KG1 (cell line): ENCODE measurements around the gene LARGE1.

Source experiments
- DNase-seq: peaks from one replicate; lab custom pipeline; 2025; lab: John Stamatoyannopoulos, UW

LARGE1 gene

DNA sequence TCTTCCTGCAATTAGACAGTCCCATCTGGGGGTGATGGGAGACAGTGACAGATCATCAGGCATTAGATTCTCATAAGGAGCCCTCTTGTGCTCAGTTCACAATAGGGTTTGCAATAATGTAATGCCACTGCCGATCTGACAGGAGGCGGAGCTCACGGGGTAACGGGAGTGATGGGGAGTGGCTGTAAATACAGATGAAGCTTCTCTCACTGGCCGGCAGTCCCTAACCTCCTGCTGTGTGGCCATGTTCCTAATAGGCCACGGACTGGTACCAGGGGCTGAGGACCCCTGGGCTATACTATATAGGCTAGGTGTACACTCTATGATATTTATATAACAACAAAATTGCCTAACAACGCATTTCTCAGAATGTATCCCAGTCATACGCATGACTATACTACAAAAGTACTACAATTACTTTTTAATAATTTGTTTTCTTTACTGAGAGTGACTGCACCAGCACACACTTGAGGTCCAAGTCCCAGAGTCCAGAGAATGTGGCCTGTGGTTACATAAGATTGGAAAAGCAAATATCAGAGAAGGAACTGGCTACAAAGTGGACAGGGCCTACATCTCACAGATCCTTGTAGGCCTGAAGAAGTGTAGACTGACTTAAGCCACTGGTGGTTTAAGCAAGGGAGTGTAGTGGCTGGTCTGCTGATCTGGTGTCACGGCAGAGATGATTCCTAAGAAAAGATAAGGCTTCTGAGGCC is 200.0 kb downstream of the LARGE1 start:
- DNase-seq: no peak

DNA sequence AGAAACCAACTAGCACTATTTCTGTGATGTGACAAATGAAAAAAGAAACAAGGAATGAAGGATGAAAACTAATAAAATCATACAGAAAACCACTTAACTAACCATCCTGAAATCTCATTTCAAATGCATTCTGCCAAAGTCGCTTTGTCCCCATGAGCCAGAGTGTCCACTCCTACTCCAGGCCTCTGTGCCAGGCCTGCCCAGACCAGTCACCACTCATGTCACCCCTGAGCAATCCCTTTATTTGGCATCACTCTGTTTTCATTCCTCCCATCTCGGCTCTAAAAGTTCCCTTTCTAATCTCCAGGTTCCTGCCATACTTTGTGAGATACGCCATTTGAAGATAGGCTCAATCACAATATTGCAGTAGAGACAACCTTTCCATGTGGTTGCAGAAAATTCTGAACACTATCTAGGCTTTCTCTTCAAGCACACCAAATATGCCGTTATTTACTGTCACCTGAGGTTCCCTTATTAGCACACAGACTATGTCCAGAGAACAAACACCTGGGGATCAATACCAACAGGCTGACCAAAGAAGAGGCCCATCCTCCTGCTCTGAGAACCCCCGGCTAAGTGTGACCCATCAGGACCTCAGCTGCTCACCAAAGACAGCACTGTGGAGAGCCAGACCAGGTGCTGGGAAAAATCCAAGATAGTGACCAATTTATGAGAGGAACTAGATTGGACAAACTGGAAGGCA is 202.4 kb downstream of the LARGE1 start:
- no peak for DNase-seq

DNA sequence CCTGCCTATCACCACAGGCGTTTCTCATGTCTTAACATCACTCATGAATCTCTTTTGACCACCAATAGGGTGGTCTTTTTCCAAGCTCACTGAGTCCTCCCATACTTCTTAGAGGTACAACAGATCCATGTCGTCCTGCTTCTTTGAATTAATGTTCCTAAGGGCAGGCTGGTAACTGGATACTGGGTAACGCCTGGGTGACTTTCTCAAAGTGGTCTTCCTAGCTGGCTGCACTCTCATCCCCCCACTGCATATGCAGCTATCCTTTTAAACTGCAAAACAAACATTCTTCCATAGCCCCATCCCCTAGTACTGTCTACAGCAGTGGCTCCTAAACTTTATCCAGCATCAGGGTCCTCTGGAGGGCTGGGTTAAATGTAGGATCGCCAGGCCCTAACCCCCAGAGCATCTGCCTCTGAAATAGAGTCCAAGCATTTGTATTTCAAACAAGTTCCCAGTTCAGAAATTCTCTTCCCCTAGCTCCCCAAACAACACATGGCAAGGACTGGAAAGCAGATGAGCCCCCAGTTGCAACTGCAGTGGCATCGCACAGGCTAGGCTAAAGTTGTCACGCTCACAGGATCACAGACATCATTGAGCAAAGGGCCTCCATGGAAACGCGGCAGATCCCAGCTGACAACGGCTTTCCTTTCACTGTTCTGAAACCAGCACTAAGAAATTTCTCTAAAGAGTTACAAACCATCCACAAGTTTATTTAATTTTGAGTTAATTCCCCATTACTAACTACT is 204.9 kb downstream of the LARGE1 start:
- DNase-seq: no peak

DNA sequence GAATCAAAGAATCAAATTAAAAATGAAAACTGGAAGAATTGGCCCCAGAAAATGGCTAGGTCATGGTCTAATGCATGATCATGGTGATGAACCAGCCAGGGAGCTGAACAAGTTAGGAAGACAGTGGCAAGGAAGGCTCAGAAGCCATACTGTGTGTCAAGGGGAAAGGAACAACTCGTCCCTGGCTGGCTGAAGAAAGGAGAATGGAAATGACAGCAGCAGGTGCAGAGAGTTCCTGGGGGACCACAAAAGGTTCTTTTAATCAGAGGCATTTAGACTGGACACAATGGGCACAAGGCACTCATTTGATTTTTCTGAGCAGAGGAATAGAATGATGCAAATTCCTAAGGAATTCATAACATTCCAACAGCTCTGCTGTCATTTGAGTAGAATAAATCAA is 209.9 kb downstream of the LARGE1 start:
- no peak for DNase-seq

DNA sequence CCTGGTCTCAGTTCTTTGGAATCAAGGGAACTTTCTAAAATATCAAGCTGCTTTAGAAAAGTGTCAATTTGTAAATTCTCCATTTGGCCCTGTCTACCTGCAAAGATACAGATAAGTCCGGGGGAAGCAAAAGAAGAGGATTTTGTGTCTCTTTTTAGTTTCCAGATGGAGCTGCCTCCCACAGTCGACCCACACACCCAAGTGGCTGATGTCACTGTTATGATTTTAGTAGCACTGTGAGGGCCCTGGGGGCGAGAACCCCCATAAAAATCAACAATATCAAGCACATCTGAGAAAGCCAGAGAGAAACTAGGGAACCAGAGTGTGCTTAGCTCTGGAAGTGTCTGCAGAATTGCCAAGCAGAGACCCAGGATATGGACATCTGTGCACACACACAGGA is 212.7 kb downstream of the LARGE1 start:
- DNase-seq: no peak

DNA sequence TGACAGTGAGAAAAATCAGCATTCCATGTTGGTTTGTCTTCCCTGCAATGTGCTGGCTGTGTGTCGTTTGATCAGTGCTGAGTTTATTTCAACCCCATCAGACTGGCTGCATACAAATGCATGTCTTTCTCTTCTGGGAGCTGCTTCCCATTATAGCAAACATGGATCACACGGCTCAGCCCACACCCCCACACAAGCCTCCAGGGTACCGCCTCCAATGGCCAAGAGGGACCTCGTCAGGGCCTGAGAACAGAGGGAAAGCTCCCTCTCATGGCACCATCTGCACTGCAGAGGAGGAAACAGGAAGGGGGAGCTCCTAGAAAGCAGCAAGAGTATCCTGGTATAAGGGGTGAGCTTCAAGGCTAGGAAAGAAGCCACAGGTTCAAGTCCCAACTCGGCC is 214.2 kb downstream of the LARGE1 start:
- no peak for DNase-seq

DNA sequence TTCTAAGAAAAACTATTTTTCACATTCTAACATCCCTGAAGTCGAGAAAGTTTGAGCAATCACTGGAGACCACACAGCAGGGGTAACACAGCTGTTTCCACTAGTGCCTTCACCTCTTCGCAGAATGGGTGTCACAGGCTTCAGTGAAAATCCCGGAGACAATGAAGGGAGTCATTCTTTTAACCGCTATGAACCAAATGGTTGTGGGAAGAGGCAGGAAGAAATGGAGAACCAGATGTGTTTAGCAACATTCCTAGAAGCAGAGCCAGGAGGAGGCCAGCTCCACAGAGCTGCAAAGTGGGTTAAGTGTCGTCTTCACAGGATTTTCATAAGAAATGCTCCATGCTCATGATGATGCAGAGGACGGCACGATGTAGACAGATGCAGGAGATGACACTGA is 221.1 kb downstream of the LARGE1 start:
- no peak for DNase-seq

DNA sequence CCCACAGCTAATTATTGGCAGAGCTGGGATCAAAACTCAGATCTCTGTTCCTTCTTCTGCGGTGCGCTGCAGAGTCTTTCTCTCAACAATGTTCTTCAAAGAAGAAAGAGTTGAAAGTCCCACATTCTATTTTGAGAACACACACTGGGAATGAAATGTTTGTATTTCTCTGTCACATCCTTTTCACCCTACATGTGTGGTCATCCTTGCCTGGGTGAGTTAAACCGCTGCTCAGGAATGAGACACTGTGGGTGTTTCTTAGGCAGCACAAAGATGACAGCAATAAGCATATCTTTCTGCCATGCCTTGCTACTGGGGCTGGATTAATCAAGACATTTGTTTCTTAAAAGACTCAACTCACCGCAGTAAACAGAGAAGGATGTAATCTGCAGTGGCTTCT is 222.6 kb downstream of the LARGE1 start:
- no peak for DNase-seq

DNA sequence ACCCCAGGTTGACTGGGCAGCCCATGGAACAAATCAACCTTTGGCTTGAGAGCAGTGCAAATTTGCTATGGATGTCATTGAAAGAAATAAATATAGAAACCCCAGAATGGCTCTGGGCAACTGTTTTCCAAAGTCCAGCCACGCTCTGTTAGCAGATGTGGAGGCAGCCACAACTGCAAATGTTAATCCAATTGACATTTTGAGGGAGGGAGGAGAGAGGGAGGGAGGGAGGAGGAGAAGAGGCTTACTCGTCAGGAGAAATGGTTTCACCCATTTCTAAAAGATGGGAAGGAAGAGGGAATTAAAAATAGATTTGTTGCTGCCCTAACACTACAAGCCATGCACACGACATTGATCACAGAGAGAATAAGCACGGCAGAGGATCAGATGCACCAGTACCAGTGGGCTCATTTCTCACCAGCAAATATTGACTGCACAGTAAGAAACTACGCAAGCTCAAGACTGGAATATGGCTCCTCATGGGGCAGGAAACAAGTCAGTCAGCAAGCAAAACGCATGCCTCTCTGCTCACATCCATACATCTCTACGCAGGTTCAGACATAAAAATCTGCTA is 229.1 kb downstream of the LARGE1 start:
- no peak for DNase-seq

DNA sequence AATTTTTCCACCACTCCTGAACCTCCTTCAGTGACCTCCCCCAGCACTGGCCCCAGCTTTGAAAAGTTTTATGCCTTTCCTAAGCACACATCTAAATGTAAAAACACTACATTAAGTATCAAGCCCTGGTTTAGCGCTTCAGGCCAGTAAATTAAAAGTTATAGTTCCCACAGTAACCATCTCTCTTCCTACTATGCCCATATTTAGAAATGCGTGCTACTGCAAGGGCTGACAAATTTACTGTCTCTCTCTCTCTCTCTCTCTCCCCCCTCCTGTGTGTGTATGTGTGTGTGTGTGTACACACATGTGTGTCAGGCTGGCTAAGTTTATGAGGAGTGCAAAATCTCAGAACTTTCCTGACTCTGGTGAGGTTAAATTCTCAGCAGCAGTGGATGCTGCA is 231.4 kb downstream of the LARGE1 start:
- DNase-seq: no peak

DNA sequence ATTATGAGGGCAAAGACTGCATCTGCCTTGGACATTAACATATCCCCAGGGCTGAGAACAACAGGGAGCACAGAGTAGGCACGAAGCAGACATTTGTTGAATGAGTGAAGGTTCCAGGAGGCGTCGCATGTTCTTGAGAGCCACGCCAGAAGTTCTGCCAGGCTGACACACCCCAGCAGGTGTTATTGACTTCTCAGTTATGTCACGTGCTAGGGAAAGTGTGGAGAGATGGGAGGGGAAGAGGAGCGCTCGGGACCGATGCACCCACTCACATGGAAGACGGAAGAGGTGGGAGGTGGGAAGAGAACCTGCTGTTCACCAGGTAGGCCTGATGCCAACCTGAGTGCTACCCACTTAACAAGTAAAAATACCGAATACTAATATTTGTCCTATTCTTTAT is 232.8 kb downstream of the LARGE1 start:
- DNase-seq: no peak

DNA sequence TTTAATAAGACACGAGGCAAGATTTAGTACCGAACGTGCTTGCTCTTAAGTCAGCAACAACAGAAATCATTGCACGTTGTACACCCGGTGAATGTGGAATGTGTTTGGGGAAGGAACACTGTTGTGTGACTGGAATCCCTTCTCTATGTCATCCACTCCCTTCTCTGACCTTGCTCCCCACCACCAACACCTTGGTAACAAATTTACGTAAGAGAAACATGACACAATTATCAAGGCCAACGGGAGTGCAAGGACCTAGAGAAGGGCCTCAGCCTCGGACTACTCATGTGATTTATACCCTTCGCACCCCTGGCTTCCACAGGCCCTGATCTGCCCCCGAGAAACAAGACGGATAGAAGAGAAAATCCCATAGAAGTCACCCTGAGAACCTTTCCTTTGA is 236.2 kb downstream of the LARGE1 start:
- DNase-seq: no peak

DNA sequence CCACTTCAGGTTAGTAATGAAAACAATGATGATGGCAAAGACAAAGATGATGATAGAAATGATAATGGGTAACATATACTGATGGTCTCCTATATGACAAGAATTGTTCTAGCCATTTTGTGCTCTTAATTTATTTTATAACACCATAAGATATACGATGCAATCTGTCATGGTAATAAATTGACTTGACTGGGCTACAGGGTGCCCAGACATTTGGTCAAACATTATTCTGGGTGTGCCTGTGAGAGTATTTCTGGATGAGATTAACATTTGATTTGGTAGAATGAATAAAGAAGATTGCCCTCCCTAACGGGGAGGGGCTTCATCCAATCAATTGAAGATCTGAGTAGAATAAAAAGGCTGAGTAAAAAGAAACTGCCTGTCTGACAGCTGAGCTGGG is 237.3 kb downstream of the LARGE1 start:
- no peak for DNase-seq

DNA sequence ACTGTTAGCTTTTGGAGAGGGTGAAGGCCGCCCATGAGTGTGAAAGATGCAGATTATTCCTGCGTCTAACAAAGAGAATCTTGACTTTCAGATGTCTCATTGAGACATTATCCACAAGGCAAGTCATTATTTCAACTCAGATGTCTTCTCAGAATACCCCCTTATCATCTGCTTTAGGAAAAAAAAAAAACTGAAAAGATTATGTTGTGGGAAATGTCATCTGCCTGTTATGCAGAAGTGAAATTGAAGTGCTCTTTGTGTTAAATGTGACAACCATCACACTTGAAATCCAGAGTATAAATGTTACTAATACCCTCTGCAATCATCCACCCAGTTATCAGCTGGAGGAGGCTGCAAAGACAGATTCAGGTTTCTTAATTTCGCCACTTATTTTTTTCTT is 239.6 kb downstream of the LARGE1 start:
- DNase-seq: no peak

DNA sequence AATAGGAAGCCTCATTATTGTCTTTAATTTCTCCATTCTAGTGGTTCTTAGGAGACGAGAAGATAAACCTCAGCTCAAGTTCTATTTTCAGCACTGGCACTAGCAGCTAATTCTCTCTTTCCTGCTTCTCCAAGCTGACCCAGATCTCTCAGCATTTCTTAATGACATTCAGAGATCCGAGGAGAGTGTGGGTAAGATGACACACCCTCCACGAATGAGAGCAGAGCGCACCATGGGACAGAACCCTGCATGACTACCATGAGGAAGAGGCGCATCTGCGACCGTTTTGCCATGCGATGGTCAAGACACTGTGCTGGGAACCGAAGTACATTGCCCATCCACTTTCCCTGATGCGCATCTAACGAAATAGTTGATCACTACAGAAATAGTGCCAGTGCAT is 241.8 kb downstream of the LARGE1 start:
- no peak for DNase-seq

DNA sequence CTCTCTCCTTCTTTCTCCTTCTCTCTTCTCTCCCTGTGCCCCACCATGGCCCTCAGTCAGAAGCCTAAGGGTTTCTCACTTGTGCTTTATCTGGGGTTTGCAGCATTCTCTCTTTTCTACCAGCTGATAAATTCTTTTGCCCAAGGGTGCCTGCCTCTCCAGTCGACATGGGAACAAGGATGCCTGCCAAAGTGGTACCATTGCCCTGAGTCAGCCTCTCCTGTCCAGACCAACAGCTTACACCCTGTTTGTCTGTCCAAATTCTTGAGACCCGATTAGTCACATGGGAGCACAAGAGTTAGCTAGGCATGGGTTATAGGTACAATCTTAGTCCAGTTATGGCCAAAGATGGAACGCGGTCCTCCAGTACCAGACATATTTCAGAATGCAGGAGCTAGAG is 242.7 kb downstream of the LARGE1 start:
- no peak for DNase-seq

DNA sequence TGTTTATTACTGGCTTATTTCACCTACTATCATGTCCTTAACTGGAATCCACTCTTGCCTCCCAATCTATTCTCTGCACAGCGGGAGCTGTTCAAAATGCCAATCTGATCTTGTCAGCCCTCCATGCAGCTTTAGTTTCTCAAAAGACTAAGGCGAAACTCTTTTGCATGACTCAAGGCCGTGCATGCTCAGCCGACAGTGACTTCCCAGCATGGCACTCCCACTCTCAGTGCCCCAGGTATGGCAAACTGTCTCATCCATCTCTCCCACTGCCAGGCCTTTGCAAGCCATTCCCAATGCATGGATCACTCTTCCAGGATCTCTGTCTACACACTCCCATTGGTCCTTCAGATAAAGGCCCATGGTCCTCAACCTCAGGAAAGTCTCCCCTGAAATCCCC is 245.9 kb downstream of the LARGE1 start:
- no peak for DNase-seq

DNA sequence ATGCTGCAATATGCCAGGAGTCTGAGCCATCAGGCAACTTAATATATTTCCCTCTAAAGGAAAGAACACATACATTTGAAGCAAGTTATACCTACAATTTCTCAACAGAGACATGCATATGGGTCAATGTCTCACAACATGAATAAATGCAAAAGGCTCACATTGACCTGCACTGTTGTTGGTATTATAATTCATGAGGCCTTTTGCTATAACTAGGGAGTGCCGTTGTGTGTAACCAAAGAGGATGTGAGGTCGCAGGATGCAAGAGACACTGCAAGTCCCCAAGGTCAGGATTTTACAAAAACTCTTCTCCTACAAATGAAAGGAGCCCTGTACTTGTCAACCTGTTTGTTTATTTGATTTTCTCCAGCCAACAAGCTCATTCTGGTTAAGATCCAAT is 250.5 kb downstream of the LARGE1 start:
- DNase-seq: no peak

DNA sequence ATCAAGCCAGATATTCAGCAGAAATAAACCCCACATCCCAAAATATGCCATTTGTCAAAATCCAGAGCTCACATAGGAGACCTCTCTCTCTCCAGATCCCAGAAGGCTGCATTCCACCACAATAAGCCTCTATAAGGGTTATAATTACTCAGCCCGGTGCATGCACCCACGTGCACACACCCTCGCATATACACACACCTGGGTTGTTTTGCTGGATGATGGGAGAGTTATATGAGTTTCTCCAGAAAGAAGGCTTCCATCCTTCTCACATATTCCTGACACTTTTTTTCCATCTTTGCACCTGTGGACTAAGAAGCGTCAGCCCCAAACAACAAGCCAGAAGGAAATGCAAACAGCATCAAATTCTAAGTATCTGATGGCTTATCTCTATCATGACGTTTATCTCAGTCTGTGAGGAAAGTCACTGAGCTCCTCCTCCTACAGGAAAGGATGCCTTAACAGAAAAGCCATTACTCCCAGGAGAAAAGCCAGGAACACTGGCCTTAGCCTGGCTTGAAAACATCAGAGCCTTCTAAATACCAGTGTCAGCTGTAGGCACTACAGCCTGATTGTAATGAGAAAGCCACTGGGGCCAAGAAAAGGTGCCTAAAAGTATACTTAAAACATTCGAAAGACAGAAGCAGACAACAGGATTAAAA is 253.2 kb downstream of the LARGE1 start:
- no peak for DNase-seq

DNA sequence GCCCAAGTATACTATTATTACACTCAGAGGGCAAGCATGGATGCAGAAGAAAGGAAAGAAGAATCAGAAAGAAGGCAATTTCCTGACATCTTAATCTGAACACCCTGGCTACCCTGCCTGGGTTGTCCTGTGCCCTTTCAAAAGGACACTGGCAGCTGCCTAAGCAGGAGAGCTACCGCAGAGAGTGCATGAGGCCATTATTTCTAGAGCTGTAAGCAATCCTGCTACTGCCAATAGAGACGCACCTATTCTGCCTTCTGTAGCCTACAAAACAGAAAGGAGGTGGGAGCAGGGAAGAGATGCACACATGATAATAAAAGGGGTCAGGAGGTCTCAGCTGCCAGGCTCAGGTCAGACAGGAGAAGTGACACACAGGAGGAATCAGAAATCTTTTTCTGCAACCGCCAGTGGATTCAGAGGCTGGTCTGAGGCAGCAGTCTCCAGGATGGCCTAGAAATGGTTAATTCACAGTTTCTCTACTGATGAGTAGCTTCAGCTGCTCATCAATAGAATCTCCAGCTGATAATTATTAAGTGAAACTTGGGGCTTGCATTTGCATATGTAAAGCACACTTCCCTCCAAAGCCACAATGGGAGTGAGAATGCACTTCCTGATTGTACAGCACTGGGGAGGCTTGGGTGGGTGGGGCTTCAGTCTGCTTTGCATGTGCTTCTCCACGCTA is 253.9 kb downstream of the LARGE1 start:
- no peak for DNase-seq

DNA sequence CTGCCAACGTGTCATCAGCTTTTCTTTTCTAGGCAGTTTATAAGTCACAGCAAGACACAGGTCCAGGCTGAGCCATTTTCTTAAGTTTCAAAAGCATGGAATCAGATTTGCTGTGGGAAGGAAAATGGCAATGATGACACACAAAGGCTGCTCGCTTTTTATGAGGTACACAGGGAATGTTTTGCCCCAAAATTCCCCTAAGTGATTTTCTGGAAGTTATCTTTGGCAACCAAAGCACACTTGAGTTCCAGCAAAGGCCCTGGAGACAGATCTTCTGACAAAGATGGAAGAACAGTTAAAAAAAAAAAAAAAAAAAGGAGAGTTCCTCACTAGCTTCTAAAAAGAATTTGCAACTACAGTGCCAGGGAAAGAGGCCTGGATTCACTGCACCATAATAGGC is 260.8 kb downstream of the LARGE1 start:
- DNase-seq: no peak

DNA sequence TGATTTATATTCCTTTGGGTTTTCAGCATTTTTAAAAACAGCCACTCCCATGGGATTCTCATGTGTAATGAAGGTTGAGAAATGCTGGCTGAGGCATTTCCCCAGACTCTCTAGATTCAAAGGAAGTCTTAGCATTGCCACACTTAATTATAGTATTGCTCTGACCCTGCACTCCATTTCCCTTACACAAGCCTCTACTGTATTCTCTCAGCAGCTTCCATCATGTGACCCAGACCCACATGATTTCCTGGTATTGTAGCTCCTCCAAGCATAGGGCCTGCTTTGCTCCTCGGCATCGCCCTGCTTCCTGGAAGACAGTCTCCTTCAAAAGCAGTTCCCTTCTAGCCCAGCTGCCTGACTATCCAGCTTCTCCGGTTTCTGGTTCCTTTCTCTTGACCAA is 261.5 kb downstream of the LARGE1 start:
- no peak for DNase-seq
